Liver (tissue), 9 donors: ENCODE measurements around the gene MED12L. TPM values are rescaled to one million over a fixed set of nuclear protein-coding genes. Genes with fewer than 3 reads are reported as not detected.

ENCODE experiments used
- DNase-seq: peaks from one replicate; pipeline ENCODE4 v3.0.0-alpha.2; 2017; ENCODE audit warnings: low spot score
- H3K27ac ChIP-seq, 2 donors: one replicate each; pipeline ENCODE4 v1.7.0; 2013; ENCODE audit warnings: inconsistent platforms in 2 of 2, low read length in 2 of 2, control low read depth in 1 of 2, low read depth in 1 of 2, mild to moderate bottlenecking in 1 of 2
- H3K27me3 ChIP-seq, 4 donors: one replicate each; pipeline versions ENCODE4 v1.6.1 to v1.7.0; 2013; ENCODE audit warnings: low read length in 3 of 4, inconsistent platforms in 1 of 4, mild to moderate bottlenecking in 1 of 4, moderate library complexity in 1 of 4; ENCODE audit not compliant: control insufficient read depth in 4 of 4, insufficient read depth in 4 of 4
- H3K36me3 ChIP-seq, 4 donors: one replicate each; pipeline versions ENCODE4 v1.6.1 to v1.7.0; 2013; ENCODE audit warnings: low read length in 3 of 4, mild to moderate bottlenecking in 3 of 4, low read depth in 1 of 4, moderate library complexity in 1 of 4; ENCODE audit not compliant: control insufficient read depth in 4 of 4, insufficient read depth in 3 of 4
- H3K4me1 ChIP-seq, 4 donors: one replicate each; pipeline versions ENCODE4 v1.6.1 to v1.7.0; 2013; ENCODE audit warnings: low read length in 3 of 4, mild to moderate bottlenecking in 3 of 4, moderate library complexity in 1 of 4; ENCODE audit not compliant: control insufficient read depth in 4 of 4, insufficient read depth in 4 of 4
- H3K4me3 ChIP-seq, 3 donors: one replicate each; pipeline versions ENCODE4 v1.6.1 to v1.7.0; 2013; ENCODE audit warnings: low read length in 3 of 3, control low read depth in 1 of 3, low read depth in 1 of 3, mild to moderate bottlenecking in 1 of 3
- H3K9ac ChIP-seq, 2 donors: one replicate each; pipeline ENCODE4 v1.7.0; 2013; ENCODE audit warnings: low read length in 2 of 2, mild to moderate bottlenecking in 2 of 2, moderate library complexity in 2 of 2, control low read depth in 1 of 2, low read depth in 1 of 2
- H3K9me3 ChIP-seq, 4 donors: one replicate each; pipeline versions ENCODE4 v1.6.1 to v1.7.0; 2013; ENCODE audit warnings: low read length in 3 of 4; ENCODE audit not compliant: control insufficient read depth in 4 of 4
- ATF3 ChIP-seq: IDR thresholded peaks from 2 replicates; pipeline ENCODE4 v1.6.1; 2016; ENCODE audit warnings: antibody characterized with exemption
- CTCF ChIP-seq: fragments of 150-350 bp; IDR thresholded peaks from 2 replicates; pipeline ENCODE4 v1.5.1; 2017; ENCODE audit warnings: improper control_type of control experiment, low read depth, low read length; ENCODE audit not compliant: missing input control
- EGR1 ChIP-seq, 2 donors: IDR thresholded peaks; 2 replicates each; pipeline ENCODE4 v1.6.1; 2016 to 2018; ENCODE audit warnings: antibody characterized with exemption in 2 of 2, low read depth in 2 of 2
- FOXA1 ChIP-seq: IDR thresholded peaks from 2 replicates; pipeline ENCODE4 v1.6.1; 2016; ENCODE audit warnings: antibody characterized with exemption
- FOXA2 ChIP-seq: IDR thresholded peaks from 2 replicates; pipeline ENCODE4 v1.6.1; 2016; ENCODE audit warnings: antibody characterized with exemption
- GABPA ChIP-seq, 2 donors: IDR thresholded peaks in 1 of 2; conservative IDR thresholded peaks in 1 of 2; 2 replicates each; pipeline ENCODE4 v1.6.1; 2016; ENCODE audit warnings: antibody characterized with exemption in 2 of 2, mild to moderate bottlenecking in 1 of 2, moderate library complexity in 1 of 2
- HNF4A ChIP-seq, 2 donors: conservative IDR thresholded peaks; 2 replicates each; pipeline ENCODE4 v1.6.1; 2016; ENCODE audit warnings: antibody characterized with exemption in 2 of 2, mild to moderate bottlenecking in 2 of 2
- HNF4G ChIP-seq: IDR thresholded peaks from 2 replicates; pipeline ENCODE4 v1.6.1; 2016; ENCODE audit warnings: antibody characterized with exemption
- JUND ChIP-seq, 2 donors: IDR thresholded peaks; 2 replicates each; pipeline ENCODE4 v1.6.1; 2016; ENCODE audit warnings: antibody characterized with exemption in 2 of 2
- MAX ChIP-seq: IDR thresholded peaks from 2 replicates; pipeline ENCODE4 v1.6.1; 2016; ENCODE audit warnings: antibody characterized with exemption
- NR2F2 ChIP-seq: IDR thresholded peaks from 2 replicates; pipeline ENCODE4 v1.6.1; 2016; ENCODE audit warnings: antibody characterized with exemption
- RAD21 ChIP-seq, 2 donors: IDR thresholded peaks; 2 replicates each; pipeline ENCODE4 v1.6.1; 2016; ENCODE audit warnings: antibody characterized with exemption in 2 of 2, mild to moderate bottlenecking in 2 of 2
- REST ChIP-seq: IDR thresholded peaks from 2 replicates; pipeline ENCODE4 v1.6.1; 2016; ENCODE audit warnings: antibody characterized with exemption, mild to moderate bottlenecking
- RXRA ChIP-seq, 2 donors: IDR thresholded peaks; 2 replicates each; pipeline ENCODE4 v1.6.1; 2017 to 2018; ENCODE audit warnings: antibody characterized with exemption in 2 of 2, mild to moderate bottlenecking in 1 of 2
- SP1 ChIP-seq: IDR thresholded peaks from 2 replicates; pipeline ENCODE4 v1.6.1; 2018; ENCODE audit warnings: antibody characterized with exemption, mild to moderate bottlenecking
- TAF1 ChIP-seq: conservative IDR thresholded peaks from 2 replicates; pipeline ENCODE4 v1.6.1; 2016; ENCODE audit warnings: antibody characterized with exemption, mild to moderate bottlenecking
- YY1 ChIP-seq: IDR thresholded peaks from 2 replicates; pipeline ENCODE4 v1.6.1; 2016; ENCODE audit warnings: antibody characterized with exemption, mild to moderate bottlenecking
- ZBTB33 ChIP-seq: IDR thresholded peaks from 2 replicates; pipeline ENCODE4 v1.6.1; 2016; ENCODE audit warnings: antibody characterized with exemption
- WGBS: extraction: QIAGEN DNeasy Blood & Tissue Kit; methylation state at CpG from one replicate; pipeline ENCODE4 v1.1.7; 2013; 5-methylcytosine and 5-hydroxymethylcytosine counted together
- polyA plus RNA-seq, 2 donors: library from polyadenylated mRNA; stranded (reverse) in 1 of 2; unstranded in 1 of 2; fragments of 200-250 nt in 1 of 2; fragments of >200 nt in 1 of 2; fragmentation: Nextera tagmentation in 1 of 2; extraction: Ambion mirVana in 1 of 2; gene quantifications; one replicate each; pipeline versions ENCODE4 v1.2.1 to v1.2.3, GENCODE V29; 2013 to 2015
- total RNA-seq, 2 donors: library from RNA; depleted of rRNA; stranded (reverse); fragments of >200 nt; gene quantifications; one replicate each; pipeline ENCODE4 v1.2.3, GENCODE V29; 2014
- donor health status: healthy.
- donor health status: healthy.
- donor health status: healthy.
- donor health status: healthy.
- donor health status: healthy.

MED12L gene
- total and polyA plus RNA-seq, 4 donors = 0.02 to 2.1 (median 0.49) TPM

- Histone ChIP-seq H3K9me3 (no peaks in the 10 kb centered on the region), H3K9ac (no peak overlapping the region), H3K36me3 (no peaks in the 10 kb centered on the region), H3K27ac (no peak overlapping the region), H3K27me3 (no peaks in the 10 kb centered on the region), H3K4me1 (no peaks in the 10 kb centered on the region), H3K4me3 (no peak overlapping the region)
- DNase-seq = no peak
- TF ChIP-seq ATF3 (no peak), NR2F2 (no peak), REST (no peak), SP1 (no peak), RXRA (IDR thresholded peaks at IDR 0.05) (no peak), CTCF (no peak), FOXA1 (no peak), MAX (no peak), GABPA (IDR thresholded peaks at IDR 0.05 in 1 of 2, conservative IDR thresholded peaks at IDR 0.05 in 1 of 2) (no peak), HNF4A (conservative IDR thresholded peaks at IDR 0.05) (no peak), ZBTB33 (no peak), HNF4G (no peak), YY1 (no peak), JUND (IDR thresholded peaks at IDR 0.05) (no peak), FOXA2 (no peak), TAF1 (no peak), RAD21 (IDR thresholded peaks at IDR 0.05) (no peak), EGR1 (IDR thresholded peaks at IDR 0.05; ENCODE audit: low read depth in 2 of 2) (no peak)
- 82% methylated on average over 6 of the region's 6 CpGs for WGBS
Measured at GRCh38 chr3:151276687-151277042, 191.2 kb downstream of the MED12L start.

GRCh38 chr3:151278230-151278629 is 192.8 kb downstream of the MED12L start, which contains the start of gene P2RY14:
TSS of gene P2RY14 (minus strand) at chr3:151278542. CDS start at chr3:151214316, 64,226 bp downstream.
- Histone ChIP-seq H3K4me3 (no peak within 1 kb of the TSS), H3K4me1 (no peaks in the 10 kb centered on the region), H3K27me3 (no peaks in the 10 kb centered on the region), H3K36me3 (no peaks in the 10 kb centered on the region), H3K9ac (no peak within 1 kb of the TSS), H3K9me3 (no peaks in the 10 kb centered on the region), H3K27ac (no peak within 1 kb of the TSS)
- WGBS = 61% methylated on average over 4 of the region's 4 CpGs
- TF ChIP-seq RXRA (IDR thresholded peaks at IDR 0.05) (no peak), YY1 (no peak), ATF3 (no peak), HNF4G (no peak), REST (no peak), JUND (IDR thresholded peaks at IDR 0.05) (no peak), CTCF (no peak)
- DNase-seq = no peak
